ENCODE data around the gene DHFR.

- TF ChIP-seq REST (IDR thresholded peaks at IDR 0.05; ENCODE audit: low read depth, low read length), result no peak
- TF ChIP-seq MAX (IDR thresholded peaks at IDR 0.05; ENCODE audit: low read depth), result no peak
- TF ChIP-seq POLR2AphosphoS5 (IDR thresholded peaks at IDR 0.05; ENCODE audit: low read depth, low read length), result no peak
- TF ChIP-seq ZBTB33 (IDR thresholded peaks at IDR 0.05; ENCODE audit: borderline replicate concordance, low read depth), result no peak
- no peak for TF ChIP-seq SIN3A (IDR thresholded peaks at IDR 0.05; ENCODE audit: borderline replicate concordance, low read depth, low read length)
- TF ChIP-seq CTCF (IDR thresholded peaks at IDR 0.05), result no peak
Observed at GRCh38 chr5:80703747-80704146, 49.0 kb upstream of the DHFR start.
